ENCODE results near the gene MRPS27.
A peak's percentile ranks its signal among the peaks of the same experiment; 100 is the strongest.

DNA sequence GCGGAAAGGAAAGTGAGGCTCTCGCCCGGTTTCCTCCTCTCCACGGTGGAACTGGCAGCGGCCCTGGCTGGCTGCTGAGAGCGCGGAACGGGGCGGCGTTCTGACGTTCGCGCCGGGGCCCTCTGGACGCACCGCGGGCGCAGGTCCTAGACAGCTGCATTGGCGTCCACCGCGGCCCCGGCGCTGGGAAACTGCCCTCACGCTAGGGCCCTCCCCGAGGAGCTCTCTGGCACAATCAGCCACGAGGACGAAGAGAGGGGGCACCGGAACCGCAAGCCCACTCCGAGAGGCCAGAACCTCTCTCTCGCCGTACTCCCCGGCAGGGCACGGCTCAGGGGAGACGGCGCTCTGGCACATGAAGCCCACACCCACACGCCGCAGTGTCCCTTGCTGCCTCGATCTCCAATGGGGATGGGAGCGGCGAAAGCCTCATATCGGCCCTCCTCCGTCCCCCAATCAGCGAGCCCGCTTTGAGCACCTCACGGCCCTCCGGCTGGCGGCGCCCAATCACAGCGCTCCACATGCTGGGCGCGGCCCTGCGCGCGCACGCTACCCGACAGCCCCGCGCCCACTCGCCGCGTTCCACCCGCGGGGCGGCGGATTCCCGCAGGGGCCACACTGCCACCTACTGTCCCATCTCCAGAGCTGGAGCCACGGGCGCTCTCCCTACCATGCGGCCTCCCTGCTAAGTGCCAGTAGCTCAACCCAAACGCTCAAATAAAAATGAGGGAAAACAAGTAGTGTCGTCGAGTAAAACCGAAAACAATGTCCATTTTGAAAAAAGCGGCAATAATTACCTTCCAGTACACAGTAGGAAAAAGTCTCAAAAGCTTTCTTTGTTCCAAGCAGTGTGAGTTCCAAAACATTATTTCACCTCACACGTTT, 11.8 kb downstream of the MRPS27 start:
- TF ChIP-seq CTCF (IDR thresholded peaks at IDR 0.05) (peak in 5 of 7 experiments; percentile 75 to 88 (median 84)), POLR2A (IDR thresholded peaks at IDR 0.05) (peak in 2 of 4 donors; percentile 78 to 94)

All from stomach (tissue), 4 donors.